Measurements from ENCODE around the gene PADI3. TPM values are rescaled to one million over a fixed set of nuclear protein-coding genes. Genes with fewer than 3 reads are reported as not detected.

Gene PADI3
- total RNA-seq, 4 donors from 2014 or later = 0.23 to 2.1 TPM; not detected in 2

DNA sequence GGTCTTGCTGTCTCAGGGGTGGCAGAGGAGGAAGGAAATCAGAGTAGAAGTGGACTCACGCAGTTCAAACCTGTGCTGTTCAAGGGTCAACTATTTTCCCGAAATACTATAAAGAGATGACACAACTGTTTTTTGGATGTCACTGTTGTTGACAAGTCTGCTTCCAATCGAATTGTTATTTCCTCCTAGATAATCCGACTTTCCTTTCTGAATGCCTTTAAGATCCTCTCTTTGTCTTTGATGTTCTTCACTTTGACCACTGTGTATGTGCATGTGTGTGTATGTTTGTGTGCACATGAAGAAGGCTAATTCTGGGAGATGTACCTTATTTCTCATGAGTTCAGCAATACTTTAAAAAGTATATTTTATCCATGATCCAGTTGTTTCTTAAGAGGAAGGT is 80.7 kb downstream of the PADI3 start:
- no peak for TF ChIP-seq POLR2A (IDR thresholded peaks at IDR 0.05)
- TF ChIP-seq, protein P1, sequence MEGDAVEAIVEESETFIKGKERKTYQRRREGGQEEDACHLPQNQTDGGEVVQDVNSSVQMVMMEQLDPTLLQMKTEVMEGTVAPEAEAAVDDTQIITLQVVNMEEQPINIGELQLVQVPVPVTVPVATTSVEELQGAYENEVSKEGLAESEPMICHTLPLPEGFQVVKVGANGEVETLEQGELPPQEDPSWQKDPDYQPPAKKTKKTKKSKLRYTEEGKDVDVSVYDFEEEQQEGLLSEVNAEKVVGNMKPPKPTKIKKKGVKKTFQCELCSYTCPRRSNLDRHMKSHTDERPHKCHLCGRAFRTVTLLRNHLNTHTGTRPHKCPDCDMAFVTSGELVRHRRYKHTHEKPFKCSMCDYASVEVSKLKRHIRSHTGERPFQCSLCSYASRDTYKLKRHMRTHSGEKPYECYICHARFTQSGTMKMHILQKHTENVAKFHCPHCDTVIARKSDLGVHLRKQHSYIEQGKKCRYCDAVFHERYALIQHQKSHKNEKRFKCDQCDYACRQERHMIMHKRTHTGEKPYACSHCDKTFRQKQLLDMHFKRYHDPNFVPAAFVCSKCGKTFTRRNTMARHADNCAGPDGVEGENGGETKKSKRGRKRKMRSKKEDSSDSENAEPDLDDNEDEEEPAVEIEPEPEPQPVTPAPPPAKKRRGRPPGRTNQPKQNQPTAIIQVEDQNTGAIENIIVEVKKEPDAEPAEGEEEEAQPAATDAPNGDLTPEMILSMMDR (IDR thresholded peaks at IDR 0.05) = no peak
- H3K4me3 ChIP-seq (ENCODE audit: low read depth, poor library complexity, severe bottlenecking) = no peak overlapping the region
- intact Hi-C loops (cut with DNase I; ENCODE audit: low total_unique reads) = loop anchor here (10.0 kb wide), 1 partner anchor 205 kb away; no protein-coding TSS in a partner anchor
- no peak for DNase-seq (ENCODE audit: low spot score in 2 of 2)
- WGBS, 2 donors = 78 to 82% methylated on average over 4 of the region's 4 CpGs

DNA sequence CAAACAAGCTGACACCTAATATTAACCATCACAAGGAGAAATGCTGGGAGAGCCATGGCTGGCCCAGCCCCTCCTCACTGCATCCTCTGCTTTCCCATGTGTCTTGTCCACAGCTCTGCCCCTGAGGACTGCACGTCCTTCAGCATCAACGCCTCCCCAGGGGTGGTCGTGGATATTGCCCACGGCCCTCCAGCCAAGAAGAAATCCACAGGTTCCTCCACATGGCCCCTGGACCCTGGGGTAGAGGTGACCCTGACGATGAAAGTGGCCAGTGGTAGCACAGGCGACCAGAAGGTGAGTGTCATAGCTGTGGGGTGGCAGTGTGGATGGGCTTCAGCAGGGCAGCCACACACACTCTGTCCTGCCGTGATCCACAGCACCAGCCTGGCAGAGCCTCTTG is 82.0 kb downstream of the PADI3 start:
- intact Hi-C loops (cut with DNase I; ENCODE audit: low total_unique reads) = loop anchor here (10.0 kb wide), 1 partner anchor 206 kb away; no protein-coding TSS in a partner anchor
- 72 to 82% methylated on average over 7 of the region's 7 CpGs for WGBS, 2 donors

DNA sequence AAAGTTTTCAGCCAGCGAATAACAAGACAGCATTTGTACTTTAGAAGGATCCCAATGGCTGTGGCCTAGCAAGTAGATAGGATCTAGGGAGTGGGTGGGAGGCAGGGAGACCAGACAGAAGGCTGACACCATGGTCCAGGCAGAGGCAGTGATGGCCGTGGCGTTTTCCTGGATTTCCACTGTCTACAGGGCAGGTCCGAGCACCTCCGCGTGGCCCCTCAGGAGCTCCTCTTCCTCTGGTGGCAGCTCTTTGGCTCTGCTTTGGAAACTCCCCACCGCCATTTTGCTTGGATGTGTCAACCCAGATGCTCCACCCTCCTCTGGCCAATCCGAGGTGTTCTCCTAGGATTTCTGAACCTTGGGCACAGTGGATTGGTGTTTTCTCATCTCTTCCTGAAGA is 84.2 kb downstream of the PADI3 start:
- peak in 1 of 2 donors; percentile 77 for DNase-seq (ENCODE audit: low spot score in 2 of 2)
- 93 to 94% methylated on average over 8 of the region's 8 CpGs for WGBS, 2 donors
- intact Hi-C loops (cut with DNase I; ENCODE audit: low total_unique reads) = loop anchor here (10.0 kb wide), 1 partner anchor 208 kb away; no protein-coding TSS in a partner anchor
- no peak overlapping the region for H3K4me3 ChIP-seq (ENCODE audit: low read depth, poor library complexity, severe bottlenecking)
- TF ChIP-seq, protein P1 (IDR thresholded peaks at IDR 0.05) = no peak
- TF ChIP-seq POLR2A (IDR thresholded peaks at IDR 0.05) = no peak

More for the DNA sequence above, 82.0 kb downstream of the PADI3 start:
- no peak overlapping the region for H3K4me3 ChIP-seq (ENCODE audit: low read depth, poor library complexity, severe bottlenecking)
- TF ChIP-seq POLR2A (IDR thresholded peaks at IDR 0.05) = no peak
- TF ChIP-seq, protein P1 (IDR thresholded peaks at IDR 0.05) = no peak
- peak in 1 of 2 donors; percentile 75 for DNase-seq (ENCODE audit: low spot score in 2 of 2)

Small RNAs within 50 kb of the gene (microRNA-seq; reads per million reads assigned to microRNA genes)
- 0 reads per million in 2 donors for gene MIR3972 (ENCODE audit: borderline number of aligned reads in 1 of 2, borderline replicate concordance in 2 of 2)

Other genes starting within 250 kb of the PADI3 start
- 10 to 100 TPM; 22.1 to 50.2 (median 38.8) TPM for gene ATP13A2, start 237.2 kb upstream of the PADI3 start, total RNA-seq
- gene SDHB, start 195.1 kb upstream of the PADI3 start, total RNA-seq = 100 to 1,000 TPM in 1 of 4 donors, 10 to 100 TPM in 3; 77.6 to 154 (median 86.2) TPM
- gene PADI2, start 129.6 kb upstream of the PADI3 start, total RNA-seq = 10 to 100 TPM in 2 of 4 donors, 1 to 10 TPM in 2; 2.2 to 26.7 (median 15.3) TPM
- gene PADI1, start 44.0 kb upstream of the PADI3 start, total RNA-seq = 10 to 100 TPM in 1 of 4 donors, 1 to 10 TPM in 3; 3.2 to 24.2 (median 6.6) TPM
- gene PADI4, start 59.1 kb downstream of the PADI3 start, total RNA-seq = under 1 TPM in 1 of 4 donors, not detected in 3; 0.51 TPM
- gene PADI6, start 123.1 kb downstream of the PADI3 start, total RNA-seq = not detected
- gene RCC2, start 190.6 kb downstream of the PADI3 start, total RNA-seq = 10 to 100 TPM; 62.6 to 78.5 (median 71.3) TPM